ENCODE data around the gene INCENP.

INCENP gene

DNA sequence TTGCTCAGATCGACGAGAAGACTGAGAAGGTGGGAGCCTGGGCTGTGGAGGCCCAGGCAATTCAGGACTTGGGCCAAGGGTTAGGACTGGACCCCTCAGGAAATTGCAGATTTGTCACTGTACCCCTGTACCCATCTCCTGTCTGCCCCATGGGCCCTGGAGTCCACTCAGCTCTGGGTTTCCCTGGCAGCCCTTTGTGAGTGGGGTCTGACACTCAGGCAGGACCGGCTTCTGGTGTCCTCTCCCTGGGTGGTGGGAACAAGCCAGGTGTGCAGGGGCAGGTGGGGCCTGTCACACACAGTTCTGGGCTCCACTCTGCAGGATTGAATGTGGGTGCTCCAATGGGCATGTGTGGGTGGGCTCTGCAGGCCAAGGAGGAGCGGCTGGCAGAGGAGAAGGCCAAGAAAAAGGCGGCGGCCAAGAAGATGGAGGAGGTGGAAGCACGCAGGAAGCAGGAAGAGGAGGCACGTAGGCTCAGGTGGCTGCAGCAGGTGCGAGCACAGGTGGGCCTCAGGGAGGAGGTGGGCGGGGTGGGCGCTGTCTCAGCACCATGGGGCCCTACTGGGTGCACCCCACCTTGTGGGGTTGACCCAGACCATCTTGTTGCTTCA, 21.6 kb downstream of the INCENP start:
- no peak for DNase-seq (ENCODE audit: low spot score)

DNA sequence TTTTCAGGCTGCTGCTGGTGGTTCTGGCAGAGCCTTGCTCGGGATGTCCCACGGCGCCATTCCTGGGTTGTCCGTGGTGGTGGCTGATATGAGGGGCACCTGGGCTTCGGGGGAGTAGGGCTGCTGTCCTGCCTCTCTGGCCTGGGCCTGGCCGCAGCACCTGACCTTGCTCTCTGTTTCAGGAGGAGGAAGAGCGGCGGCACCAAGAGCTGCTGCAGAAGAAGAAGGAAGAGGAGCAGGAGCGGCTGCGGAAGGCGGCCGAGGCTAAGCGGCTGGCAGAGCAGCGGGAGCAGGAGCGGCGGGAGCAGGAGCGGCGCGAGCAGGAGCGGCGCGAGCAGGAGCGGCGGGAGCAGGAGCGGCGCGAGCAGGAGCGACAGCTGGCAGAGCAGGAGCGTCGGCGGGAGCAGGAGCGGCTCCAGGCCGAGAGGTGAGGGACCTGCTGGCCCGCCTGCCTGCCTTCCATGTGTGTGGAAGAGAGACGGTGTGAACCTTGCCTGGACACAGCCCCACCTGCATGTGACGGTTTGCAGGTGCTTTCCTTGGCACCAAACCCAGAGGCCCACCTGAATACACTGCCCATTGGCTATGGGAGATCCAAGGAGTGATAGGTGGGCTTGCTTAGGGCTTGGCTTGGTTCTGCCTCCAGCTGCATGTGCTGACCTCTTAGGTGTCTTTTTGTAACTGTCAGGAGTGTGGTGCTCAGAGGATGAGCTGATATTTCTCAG, 22.8 kb downstream of the INCENP start:
- DNase-seq (ENCODE audit: low spot score) = no peak
- in situ Hi-C loops (cut with MboI; ENCODE audit: low pct_unique_long_range_greater_than_20kb, low sequenced_read_pairs, unreplicated experiment) = no loop called here
- TF ChIP-seq, protein P1, sequence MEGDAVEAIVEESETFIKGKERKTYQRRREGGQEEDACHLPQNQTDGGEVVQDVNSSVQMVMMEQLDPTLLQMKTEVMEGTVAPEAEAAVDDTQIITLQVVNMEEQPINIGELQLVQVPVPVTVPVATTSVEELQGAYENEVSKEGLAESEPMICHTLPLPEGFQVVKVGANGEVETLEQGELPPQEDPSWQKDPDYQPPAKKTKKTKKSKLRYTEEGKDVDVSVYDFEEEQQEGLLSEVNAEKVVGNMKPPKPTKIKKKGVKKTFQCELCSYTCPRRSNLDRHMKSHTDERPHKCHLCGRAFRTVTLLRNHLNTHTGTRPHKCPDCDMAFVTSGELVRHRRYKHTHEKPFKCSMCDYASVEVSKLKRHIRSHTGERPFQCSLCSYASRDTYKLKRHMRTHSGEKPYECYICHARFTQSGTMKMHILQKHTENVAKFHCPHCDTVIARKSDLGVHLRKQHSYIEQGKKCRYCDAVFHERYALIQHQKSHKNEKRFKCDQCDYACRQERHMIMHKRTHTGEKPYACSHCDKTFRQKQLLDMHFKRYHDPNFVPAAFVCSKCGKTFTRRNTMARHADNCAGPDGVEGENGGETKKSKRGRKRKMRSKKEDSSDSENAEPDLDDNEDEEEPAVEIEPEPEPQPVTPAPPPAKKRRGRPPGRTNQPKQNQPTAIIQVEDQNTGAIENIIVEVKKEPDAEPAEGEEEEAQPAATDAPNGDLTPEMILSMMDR (IDR thresholded peaks at IDR 0.05; ENCODE audit: extremely low read depth, insufficient read depth, missing control alignments) = no peak

More for the DNA sequence above, 21.6 kb downstream of the INCENP start:
- in situ Hi-C loops (cut with MboI; ENCODE audit: low pct_unique_long_range_greater_than_20kb, low sequenced_read_pairs, unreplicated experiment) = no loop called here
- TF ChIP-seq, protein P1 (IDR thresholded peaks at IDR 0.05; ENCODE audit: extremely low read depth, insufficient read depth, missing control alignments) = no peak

DNA sequence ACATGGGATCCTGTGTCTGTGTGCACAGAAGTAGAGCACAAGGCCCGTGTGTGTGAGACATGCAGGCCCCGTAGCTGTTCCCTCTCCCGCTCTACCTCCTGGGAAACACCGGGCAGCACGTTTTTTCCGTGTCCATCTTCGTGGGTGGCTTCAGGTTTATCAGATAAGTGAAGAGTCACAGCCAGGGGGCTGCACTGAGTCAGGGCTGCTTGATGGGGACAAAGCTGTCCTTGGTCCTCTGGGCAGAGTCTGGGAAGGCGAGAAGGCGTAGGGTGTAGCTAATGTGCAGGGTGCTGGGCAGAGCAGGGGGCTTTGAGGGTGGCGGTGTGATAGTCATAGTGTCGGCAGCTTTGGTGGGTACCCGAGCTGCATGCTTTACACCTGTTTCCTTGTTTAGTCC, 23.7 kb downstream of the INCENP start:
- TF ChIP-seq, protein P1 (IDR thresholded peaks at IDR 0.05; ENCODE audit: extremely low read depth, insufficient read depth, missing control alignments) = no peak
- DNase-seq (ENCODE audit: low spot score) = no peak
- in situ Hi-C loops (cut with MboI; ENCODE audit: low pct_unique_long_range_greater_than_20kb, low sequenced_read_pairs, unreplicated experiment) = no loop called here

DNA sequence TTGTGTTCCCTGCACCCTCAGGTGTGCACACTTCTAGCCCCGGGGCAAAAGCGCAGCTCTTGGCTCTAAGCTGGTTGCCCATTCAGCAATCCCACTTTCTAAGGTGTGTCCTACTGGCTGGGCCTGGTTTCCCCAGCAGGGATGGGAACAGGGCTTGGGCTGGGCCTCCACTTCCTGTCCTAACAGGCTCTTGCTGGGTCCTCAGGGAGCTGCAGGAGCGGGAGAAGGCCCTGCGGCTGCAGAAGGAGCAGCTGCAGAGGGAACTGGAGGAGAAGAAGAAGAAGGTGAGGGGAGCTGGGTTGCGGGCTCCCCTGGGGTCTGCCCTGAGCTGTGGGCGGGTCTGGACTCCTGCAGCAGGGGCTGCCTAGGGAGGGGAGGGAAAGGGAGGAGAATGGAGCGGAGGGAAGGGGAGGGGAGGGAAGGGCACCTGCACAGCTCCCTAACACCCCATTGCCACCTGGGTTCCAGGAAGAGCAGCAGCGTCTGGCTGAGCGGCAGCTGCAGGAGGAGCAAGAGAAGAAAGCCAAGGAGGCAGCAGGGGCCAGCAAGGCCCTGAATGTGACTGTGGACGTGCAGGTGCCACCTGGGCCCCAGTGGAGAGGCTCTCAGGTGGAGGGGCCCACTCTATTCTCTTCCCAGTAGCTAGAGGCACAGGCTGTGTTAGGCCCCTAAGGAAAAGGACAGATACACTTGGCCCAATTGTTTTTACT, 24.6 kb downstream of the INCENP start:
- TF ChIP-seq, protein P1 (IDR thresholded peaks at IDR 0.05; ENCODE audit: extremely low read depth, insufficient read depth, missing control alignments) = no peak
- in situ Hi-C loops (cut with MboI; ENCODE audit: low pct_unique_long_range_greater_than_20kb, low sequenced_read_pairs, unreplicated experiment) = no loop called here
- DNase-seq (ENCODE audit: low spot score) = no peak

DNA sequence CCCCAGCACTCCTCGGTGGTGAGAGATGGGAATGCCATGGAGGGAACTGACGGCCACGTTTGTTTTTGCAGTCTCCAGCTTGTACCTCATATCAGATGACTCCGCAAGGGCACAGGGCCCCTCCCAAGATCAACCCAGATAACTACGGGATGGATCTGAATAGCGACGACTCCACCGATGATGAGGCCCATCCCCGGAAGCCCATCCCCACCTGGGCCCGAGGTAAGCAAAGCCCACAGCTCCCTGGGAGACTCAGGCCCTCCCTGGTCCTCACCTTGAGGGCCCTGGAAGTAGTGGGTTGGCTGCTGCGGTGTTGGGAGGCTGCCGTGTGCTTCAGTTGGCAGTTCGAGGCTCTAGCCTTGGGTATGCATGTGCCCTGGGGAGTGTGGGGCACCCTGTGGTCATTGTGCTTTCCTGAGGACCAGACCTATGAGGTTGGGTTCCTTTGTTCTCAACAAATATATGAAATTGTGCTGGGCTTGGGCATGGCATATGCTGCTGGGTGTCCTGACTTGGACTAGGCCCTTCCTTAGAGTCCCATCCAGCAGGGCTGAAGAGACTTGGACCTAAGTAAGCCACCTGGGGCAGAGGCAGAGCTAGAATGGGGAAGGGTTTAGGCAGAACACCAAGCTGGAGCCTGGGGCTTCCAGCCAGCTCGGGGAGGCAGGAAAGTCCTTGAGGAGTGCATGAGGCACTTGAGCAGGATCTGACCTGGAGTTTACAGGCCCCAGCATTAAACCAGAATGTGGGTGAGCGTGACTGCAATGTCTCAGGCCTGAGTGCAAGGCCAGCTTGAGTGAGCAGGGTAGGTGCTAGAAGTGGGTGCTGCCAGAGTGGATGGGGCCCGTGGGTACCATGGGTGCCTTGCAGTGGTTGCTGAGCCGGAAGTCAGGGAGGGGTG, 26.4 kb downstream of the INCENP start:
- in situ Hi-C loops (cut with MboI; ENCODE audit: low pct_unique_long_range_greater_than_20kb, low sequenced_read_pairs, unreplicated experiment) = no loop called here
- TF ChIP-seq, protein P1 (IDR thresholded peaks at IDR 0.05; ENCODE audit: extremely low read depth, insufficient read depth, missing control alignments) = no peak
- DNase-seq (ENCODE audit: low spot score) = no peak

Measured in GM13977 (cell line).